H1 (cell line): ENCODE data around the gene GUCA2B. TPM values are rescaled to one million over a fixed set of nuclear protein-coding genes. Genes with fewer than 3 reads are reported as not detected.

Source experiments
- CBX8 ChIP-seq: fragments of 300-800, 300-1000 bp; sonication (generic); IDR thresholded peaks from 2 replicates; pipeline ENCODE4 v1.7.1; 2016; ENCODE audit warnings: low read depth, low read length, borderline replicate concordance
- HDAC6 ChIP-seq: IDR thresholded peaks from one replicate; pipeline ENCODE4 v1.7.1; 2012; ENCODE audit warnings: low read depth, mild to moderate bottlenecking, inconsistent platforms, low read length, moderate library complexity
- POU5F1 ChIP-seq: IDR thresholded peaks from 2 replicates; pipeline ENCODE4 v1.6.1; 2011; ENCODE audit warnings: low read depth, mild to moderate bottlenecking, low read length, moderate library complexity
- SIX5 ChIP-seq: IDR thresholded peaks from 2 replicates; pipeline ENCODE4 v1.6.1; 2011; ENCODE audit warnings: mild to moderate bottlenecking, low read depth, low read length
- SP4 ChIP-seq: IDR thresholded peaks from 2 replicates; pipeline ENCODE4 v1.6.1; 2012; ENCODE audit warnings: low read length, inconsistent platforms
- YY1 ChIP-seq: IDR thresholded peaks from 2 replicates; pipeline ENCODE4 v1.6.1; 2011; ENCODE audit warnings: low read depth, mild to moderate bottlenecking, low read length
- polyA plus RNA-seq, 7 experiments: library from polyadenylated mRNA; depleted of rRNA in 3 of 7; stranded (reverse) in 5 of 7; unstranded in 2 of 7; fragments of >200 nt in 5 of 7; fragments of 200-250 nt in 2 of 7; gene quantifications; 1 replicate in 5 of 7; 2 replicates in 1 of 7; 4 replicates in 1 of 7; pipeline versions ENCODE4 v1.2.1 to v1.2.3, GENCODE V29; 2011 to 2013; ENCODE audit warnings: missing spikeins in 2 of 7, mixed read lengths in 2 of 7
- total RNA-seq: library from RNA; stranded (reverse); fragmentation: NEBNext Ultra II Directional; extraction: Animal tissue kit (Norgen Biotek cat#: 25700); gene quantifications from 2 replicates; pipeline ENCODE4 v1.2.1, GENCODE V29; 2021
- TF ChIP-seq, protein P1 (sequence below): fragments of 300-600 bp; sonication (generic); IDR thresholded peaks from 2 replicates; pipeline ENCODE4 v1.7.1; 2012; ENCODE audit warnings: low read length, moderate library complexity, mild to moderate bottlenecking, inconsistent platforms; ENCODE audit not compliant: insufficient replicate concordance

Gene GUCA2B
- total and polyA plus RNA-seq, 2 of the 8 experiments (the other 6 are each of a cell fraction or from before 2014, with no cell fraction given) = not detected

DNA sequence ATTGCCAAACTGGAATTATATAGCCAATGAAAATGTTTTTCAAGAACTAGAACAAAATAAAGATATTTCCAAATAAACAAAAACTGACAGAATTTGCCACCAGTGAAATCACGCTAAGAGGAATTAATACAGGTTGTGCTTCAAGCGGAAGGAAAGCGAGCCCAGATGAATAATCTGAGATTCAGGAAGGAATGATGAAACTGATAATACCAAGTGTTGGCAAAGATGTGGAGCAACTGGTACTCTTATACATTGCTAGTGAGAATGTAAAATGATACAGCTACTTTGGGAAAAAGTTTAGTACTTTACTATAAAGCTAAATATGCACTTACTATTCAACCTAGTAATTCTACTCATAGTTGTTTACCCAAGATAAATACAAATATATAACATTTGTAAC, 30.8 kb upstream of the GUCA2B start (continued):
- TF ChIP-seq CBX8 = no peak
- TF ChIP-seq YY1 = no peak
- TF ChIP-seq HDAC6 = no peak
- no peak for TF ChIP-seq SIX5
- TF ChIP-seq SP4 = no peak
- no peak for TF ChIP-seq POU5F1
- TF ChIP-seq, protein P1, sequence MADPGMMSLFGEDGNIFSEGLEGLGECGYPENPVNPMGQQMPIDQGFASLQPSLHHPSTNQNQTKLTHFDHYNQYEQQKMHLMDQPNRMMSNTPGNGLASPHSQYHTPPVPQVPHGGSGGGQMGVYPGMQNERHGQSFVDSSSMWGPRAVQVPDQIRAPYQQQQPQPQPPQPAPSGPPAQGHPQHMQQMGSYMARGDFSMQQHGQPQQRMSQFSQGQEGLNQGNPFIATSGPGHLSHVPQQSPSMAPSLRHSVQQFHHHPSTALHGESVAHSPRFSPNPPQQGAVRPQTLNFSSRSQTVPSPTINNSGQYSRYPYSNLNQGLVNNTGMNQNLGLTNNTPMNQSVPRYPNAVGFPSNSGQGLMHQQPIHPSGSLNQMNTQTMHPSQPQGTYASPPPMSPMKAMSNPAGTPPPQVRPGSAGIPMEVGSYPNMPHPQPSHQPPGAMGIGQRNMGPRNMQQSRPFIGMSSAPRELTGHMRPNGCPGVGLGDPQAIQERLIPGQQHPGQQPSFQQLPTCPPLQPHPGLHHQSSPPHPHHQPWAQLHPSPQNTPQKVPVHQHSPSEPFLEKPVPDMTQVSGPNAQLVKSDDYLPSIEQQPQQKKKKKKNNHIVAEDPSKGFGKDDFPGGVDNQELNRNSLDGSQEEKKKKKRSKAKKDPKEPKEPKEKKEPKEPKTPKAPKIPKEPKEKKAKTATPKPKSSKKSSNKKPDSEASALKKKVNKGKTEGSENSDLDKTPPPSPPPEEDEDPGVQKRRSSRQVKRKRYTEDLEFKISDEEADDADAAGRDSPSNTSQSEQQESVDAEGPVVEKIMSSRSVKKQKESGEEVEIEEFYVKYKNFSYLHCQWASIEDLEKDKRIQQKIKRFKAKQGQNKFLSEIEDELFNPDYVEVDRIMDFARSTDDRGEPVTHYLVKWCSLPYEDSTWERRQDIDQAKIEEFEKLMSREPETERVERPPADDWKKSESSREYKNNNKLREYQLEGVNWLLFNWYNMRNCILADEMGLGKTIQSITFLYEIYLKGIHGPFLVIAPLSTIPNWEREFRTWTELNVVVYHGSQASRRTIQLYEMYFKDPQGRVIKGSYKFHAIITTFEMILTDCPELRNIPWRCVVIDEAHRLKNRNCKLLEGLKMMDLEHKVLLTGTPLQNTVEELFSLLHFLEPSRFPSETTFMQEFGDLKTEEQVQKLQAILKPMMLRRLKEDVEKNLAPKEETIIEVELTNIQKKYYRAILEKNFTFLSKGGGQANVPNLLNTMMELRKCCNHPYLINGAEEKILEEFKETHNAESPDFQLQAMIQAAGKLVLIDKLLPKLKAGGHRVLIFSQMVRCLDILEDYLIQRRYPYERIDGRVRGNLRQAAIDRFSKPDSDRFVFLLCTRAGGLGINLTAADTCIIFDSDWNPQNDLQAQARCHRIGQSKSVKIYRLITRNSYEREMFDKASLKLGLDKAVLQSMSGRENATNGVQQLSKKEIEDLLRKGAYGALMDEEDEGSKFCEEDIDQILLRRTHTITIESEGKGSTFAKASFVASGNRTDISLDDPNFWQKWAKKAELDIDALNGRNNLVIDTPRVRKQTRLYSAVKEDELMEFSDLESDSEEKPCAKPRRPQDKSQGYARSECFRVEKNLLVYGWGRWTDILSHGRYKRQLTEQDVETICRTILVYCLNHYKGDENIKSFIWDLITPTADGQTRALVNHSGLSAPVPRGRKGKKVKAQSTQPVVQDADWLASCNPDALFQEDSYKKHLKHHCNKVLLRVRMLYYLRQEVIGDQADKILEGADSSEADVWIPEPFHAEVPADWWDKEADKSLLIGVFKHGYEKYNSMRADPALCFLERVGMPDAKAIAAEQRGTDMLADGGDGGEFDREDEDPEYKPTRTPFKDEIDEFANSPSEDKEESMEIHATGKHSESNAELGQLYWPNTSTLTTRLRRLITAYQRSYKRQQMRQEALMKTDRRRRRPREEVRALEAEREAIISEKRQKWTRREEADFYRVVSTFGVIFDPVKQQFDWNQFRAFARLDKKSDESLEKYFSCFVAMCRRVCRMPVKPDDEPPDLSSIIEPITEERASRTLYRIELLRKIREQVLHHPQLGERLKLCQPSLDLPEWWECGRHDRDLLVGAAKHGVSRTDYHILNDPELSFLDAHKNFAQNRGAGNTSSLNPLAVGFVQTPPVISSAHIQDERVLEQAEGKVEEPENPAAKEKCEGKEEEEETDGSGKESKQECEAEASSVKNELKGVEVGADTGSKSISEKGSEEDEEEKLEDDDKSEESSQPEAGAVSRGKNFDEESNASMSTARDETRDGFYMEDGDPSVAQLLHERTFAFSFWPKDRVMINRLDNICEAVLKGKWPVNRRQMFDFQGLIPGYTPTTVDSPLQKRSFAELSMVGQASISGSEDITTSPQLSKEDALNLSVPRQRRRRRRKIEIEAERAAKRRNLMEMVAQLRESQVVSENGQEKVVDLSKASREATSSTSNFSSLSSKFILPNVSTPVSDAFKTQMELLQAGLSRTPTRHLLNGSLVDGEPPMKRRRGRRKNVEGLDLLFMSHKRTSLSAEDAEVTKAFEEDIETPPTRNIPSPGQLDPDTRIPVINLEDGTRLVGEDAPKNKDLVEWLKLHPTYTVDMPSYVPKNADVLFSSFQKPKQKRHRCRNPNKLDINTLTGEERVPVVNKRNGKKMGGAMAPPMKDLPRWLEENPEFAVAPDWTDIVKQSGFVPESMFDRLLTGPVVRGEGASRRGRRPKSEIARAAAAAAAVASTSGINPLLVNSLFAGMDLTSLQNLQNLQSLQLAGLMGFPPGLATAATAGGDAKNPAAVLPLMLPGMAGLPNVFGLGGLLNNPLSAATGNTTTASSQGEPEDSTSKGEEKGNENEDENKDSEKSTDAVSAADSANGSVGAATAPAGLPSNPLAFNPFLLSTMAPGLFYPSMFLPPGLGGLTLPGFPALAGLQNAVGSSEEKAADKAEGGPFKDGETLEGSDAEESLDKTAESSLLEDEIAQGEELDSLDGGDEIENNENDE = no peak
